H1 (cell line): Measurements from ENCODE around the gene TLL1. TPM values are rescaled to one million over a fixed set of nuclear protein-coding genes. Genes with fewer than 3 reads are reported as not detected.

Experiments
- CTCF ChIA-PET: fragments of 300-600 bp; sonication (Branson Sonifier 250); formaldehyde crosslinking; loops from one replicate; lab custom pipeline; 2021; ENCODE audit not compliant: partially characterized antibody; lab: Charles Lee
- POLR2A ChIA-PET: fragments of 300-600 bp; sonication (Branson Sonifier 250); formaldehyde crosslinking; loops from one replicate; lab custom pipeline; 2021; ENCODE audit warnings: inconsistent platforms; ENCODE audit not compliant: partially characterized antibody; lab: Charles Lee
- DNase-seq, 2 experiments: peaks; one replicate each; pipeline versions ENCODE4 v3.0.0 to v3.0.0-alpha.2; 2010 to 2022; ENCODE audit warnings: low spot score in 2 of 2, low read depth in 1 of 2, mixed read lengths in 1 of 2
- FAIRE-seq: peaks from 2 replicates; lab custom pipeline; 2011; peaks lifted over from hg19 to GRCh38; lab: Jason Lieb, UNC
- H2AFZ ChIP-seq: 2 replicates; pipeline ENCODE4 v1.8.1; 2012; ENCODE audit warnings: low read length, inconsistent platforms
- H2AK5ac ChIP-seq: 2 replicates; pipeline ENCODE4 v1.6.1; 2013; ENCODE audit warnings: low read depth, low read length
- H2BK120ac ChIP-seq: replicated peaks from 2 replicates; pipeline ENCODE3; 2013; ENCODE audit warnings: low read depth, low read length, inconsistent platforms
- H2BK12ac ChIP-seq: 2 replicates; pipeline ENCODE4 v1.6.1; 2013; ENCODE audit warnings: low read depth, low read length
- H2BK15ac ChIP-seq: 2 replicates; pipeline ENCODE4 v1.6.1; 2013; ENCODE audit warnings: low read length
- H2BK20ac ChIP-seq: 2 replicates; pipeline ENCODE4 v1.6.1; 2013; ENCODE audit warnings: low read length
- H2BK5ac ChIP-seq: 2 replicates; pipeline ENCODE4 v1.6.1; 2013; ENCODE audit warnings: low read depth, low read length
- H3K14ac ChIP-seq: 2 replicates; pipeline ENCODE4 v1.6.1; 2013; ENCODE audit warnings: inconsistent platforms; ENCODE audit not compliant: insufficient read length
- H3K18ac ChIP-seq: 2 replicates; pipeline ENCODE4 v1.6.1; 2013; ENCODE audit warnings: low read length; ENCODE audit errors: extremely low read depth
- H3K23ac ChIP-seq: 2 replicates; pipeline ENCODE4 v1.6.1; 2013; ENCODE audit warnings: inconsistent platforms; ENCODE audit not compliant: insufficient read length
- H3K23me2 ChIP-seq: 2 replicates; pipeline ENCODE4 v1.6.1; 2013; ENCODE audit warnings: low read depth, low read length
- H3K27ac ChIP-seq: 2 replicates; pipeline ENCODE4 v1.6.1; 2011; ENCODE audit warnings: low read depth, low read length, inconsistent platforms
- H3K27me3 ChIP-seq, 4 experiments: replicated peaks in 1 of 4; 1 replicate in 1 of 4; 2 replicates in 3 of 4; pipeline versions ENCODE4 v1.6.1 to v1.8.1; 2011 to 2013; ENCODE audit warnings: low read length in 3 of 4, mild to moderate bottlenecking in 3 of 4, inconsistent platforms in 2 of 4, mixed read lengths in 2 of 4, moderate library complexity in 1 of 4; ENCODE audit not compliant: control insufficient read depth in 3 of 4, insufficient read depth in 3 of 4; ENCODE audit errors: extremely low read depth in 1 of 4
- H3K36me3 ChIP-seq, 4 experiments: 2 replicates each; pipeline versions ENCODE4 v1.6.1 to v1.8.1; 2011 to 2013; ENCODE audit warnings: mild to moderate bottlenecking in 4 of 4, low read length in 3 of 4, moderate library complexity in 2 of 4, control low read depth in 1 of 4, inconsistent platforms in 1 of 4; ENCODE audit not compliant: insufficient read depth in 4 of 4, control insufficient read depth in 2 of 4
- H3K4ac ChIP-seq: replicated peaks from 2 replicates; pipeline ENCODE3; 2013; ENCODE audit warnings: low read length, low read depth, mixed read lengths, inconsistent platforms; ENCODE audit not compliant: insufficient read length
- H3K4me1 ChIP-seq, 4 experiments: replicated peaks in 1 of 4; 1 replicate in 1 of 4; 2 replicates in 3 of 4; pipeline versions ENCODE4 v1.6.1 to v1.8.1; 2011 to 2013; ENCODE audit warnings: low read length in 3 of 4, inconsistent platforms in 2 of 4, mixed read lengths in 1 of 4; ENCODE audit not compliant: insufficient read depth in 4 of 4, control insufficient read depth in 3 of 4
- H3K4me2 ChIP-seq, 2 experiments: 2 replicates each; pipeline versions ENCODE4 v1.6.1 to v1.8.1; 2011 to 2013; ENCODE audit warnings: low read depth in 2 of 2, low read length in 2 of 2, control low read depth in 1 of 2, inconsistent platforms in 1 of 2, mild to moderate bottlenecking in 1 of 2; ENCODE audit not compliant: insufficient read depth in 1 of 2
- H3K4me3 ChIP-seq, 4 experiments: fragments of 200-600, 300-600 bp in 1 of 4; sonication (generic), shearing (Covaris generic), sonication (Bioruptor Twin) in 1 of 4; 2 replicates each; pipeline versions ENCODE4 v1.5.1 to v1.8.1; 2011 to 2016; ENCODE audit warnings: low read length in 4 of 4, low read depth in 3 of 4, control low read depth in 2 of 4, inconsistent platforms in 2 of 4, mild to moderate bottlenecking in 2 of 4, mixed read lengths in 1 of 4, moderate library complexity in 1 of 4; ENCODE audit not compliant: insufficient read depth in 2 of 4; ENCODE audit errors: extremely low read depth in 1 of 4
- H3K56ac ChIP-seq: replicated peaks from 2 replicates; pipeline ENCODE3; 2013; ENCODE audit warnings: low read depth, mild to moderate bottlenecking, mixed read lengths, low read length, inconsistent platforms; ENCODE audit not compliant: insufficient read length
- H3K79me1 ChIP-seq: 2 replicates; pipeline ENCODE4 v1.6.1; 2013; ENCODE audit warnings: low read depth, low read length, control low read depth
- H3K79me2 ChIP-seq, 2 experiments: 2 replicates each; pipeline versions ENCODE4 v1.6.1 to v1.8.1; 2012 to 2013; ENCODE audit warnings: low read length in 2 of 2, mild to moderate bottlenecking in 2 of 2, inconsistent platforms in 1 of 2; ENCODE audit not compliant: insufficient read depth in 2 of 2, control insufficient read depth in 1 of 2
- H3K9ac ChIP-seq, 4 experiments: replicated peaks in 1 of 4; 1 replicate in 1 of 4; 2 replicates in 3 of 4; pipeline versions ENCODE4 v1.6.1 to v1.8.1; 2011 to 2013; ENCODE audit warnings: low read depth in 3 of 4, low read length in 3 of 4, control low read depth in 2 of 4, mild to moderate bottlenecking in 2 of 4, moderate library complexity in 2 of 4, inconsistent platforms in 1 of 4; ENCODE audit errors: extremely low read depth in 1 of 4
- H3K9me3 ChIP-seq, 2 experiments: 2 replicates each; pipeline versions ENCODE4 v1.6.1 to v1.8.1; 2012 to 2013; ENCODE audit warnings: mild to moderate bottlenecking in 2 of 2, moderate library complexity in 2 of 2, control low read depth in 1 of 2, inconsistent platforms in 1 of 2, low read depth in 1 of 2, low read length in 1 of 2, mixed read lengths in 1 of 2; ENCODE audit not compliant: insufficient read depth in 2 of 2
- H4K20me1 ChIP-seq, 2 experiments: replicated peaks in 1 of 2; 2 replicates each; pipeline versions ENCODE3 to v1.8.1; 2011 to 2013; ENCODE audit warnings: inconsistent platforms in 2 of 2, low read length in 2 of 2, mild to moderate bottlenecking in 1 of 2; ENCODE audit not compliant: insufficient read depth in 2 of 2, control insufficient read depth in 1 of 2
- H4K5ac ChIP-seq: 2 replicates; pipeline ENCODE4 v1.6.1; 2013; ENCODE audit warnings: low read length, low read depth, mixed read lengths, inconsistent platforms; ENCODE audit not compliant: insufficient read length
- H4K8ac ChIP-seq: 2 replicates; pipeline ENCODE4 v1.8.0; 2013; ENCODE audit warnings: mild to moderate bottlenecking, moderate library complexity, low read length, inconsistent platforms; ENCODE audit not compliant: insufficient read depth; ENCODE audit errors: extremely low read depth
- H4K91ac ChIP-seq: replicated peaks from 2 replicates; pipeline ENCODE3; 2013; ENCODE audit warnings: low read length, mixed read lengths, inconsistent platforms; ENCODE audit not compliant: insufficient read length
- ATF3 ChIP-seq: IDR thresholded peaks from 2 replicates; pipeline ENCODE4 v1.6.1; 2011; ENCODE audit warnings: low read depth, mild to moderate bottlenecking, low read length; ENCODE audit not compliant: insufficient read depth
- CBX8 ChIP-seq: fragments of 300-800, 300-1000 bp; sonication (generic); IDR thresholded peaks from 2 replicates; pipeline ENCODE4 v1.7.1; 2016; ENCODE audit warnings: low read depth, low read length, borderline replicate concordance
- FOSL1 ChIP-seq: IDR thresholded peaks from 2 replicates; pipeline ENCODE4 v1.6.1; 2011; ENCODE audit warnings: mild to moderate bottlenecking, low read depth, low read length, moderate library complexity; ENCODE audit not compliant: insufficient read depth
- NRF1 ChIP-seq: IDR thresholded peaks from 2 replicates; pipeline ENCODE4 v1.6.1; 2011; ENCODE audit warnings: mild to moderate bottlenecking, low read depth, low read length, improper control_type of control experiment
- PHF8 ChIP-seq: fragments of 200-600 bp; sonication (generic); conservative IDR thresholded peaks from 2 replicates; pipeline ENCODE4 v1.7.1; 2012; ENCODE audit warnings: low read depth, mild to moderate bottlenecking, inconsistent platforms, low read length, moderate library complexity
- RAD21 ChIP-seq, 2 experiments: IDR thresholded peaks in 1 of 2; conservative IDR thresholded peaks in 1 of 2; 2 replicates each; pipeline ENCODE4 v1.6.1; 2011; ENCODE audit warnings: low read depth in 2 of 2, low read length in 2 of 2, improper control_type of control experiment in 1 of 2, inconsistent platforms in 1 of 2, mild to moderate bottlenecking in 1 of 2, moderate library complexity in 1 of 2
- RFX5 ChIP-seq: IDR thresholded peaks from 2 replicates; pipeline ENCODE4 v1.6.1; 2011; ENCODE audit warnings: low read depth, low read length, improper control_type of control experiment, borderline replicate concordance
- RNF2 ChIP-seq: fragments of 200-900, 300-1000 bp; sonication (generic); IDR thresholded peaks from 2 replicates; pipeline ENCODE4 v1.7.1; 2016; ENCODE audit warnings: borderline replicate concordance, low read depth, mild to moderate bottlenecking, antibody characterized with exemption, low read length; ENCODE audit not compliant: poor library complexity, severe bottlenecking; ENCODE audit errors: missing control alignments
- SIN3A ChIP-seq, 2 experiments: IDR thresholded peaks in 1 of 2; conservative IDR thresholded peaks in 1 of 2; 2 replicates each; pipeline ENCODE4 v1.6.1; 2011 to 2012; ENCODE audit warnings: low read length in 2 of 2, improper control_type of control experiment in 1 of 2, low read depth in 1 of 2, mild to moderate bottlenecking in 1 of 2
- SIX5 ChIP-seq: IDR thresholded peaks from 2 replicates; pipeline ENCODE4 v1.6.1; 2011; ENCODE audit warnings: mild to moderate bottlenecking, low read depth, low read length
- TBP ChIP-seq: IDR thresholded peaks from 2 replicates; pipeline ENCODE4 v1.6.1; 2011; ENCODE audit warnings: low read depth, low read length, improper control_type of control experiment
- TEAD4 ChIP-seq: IDR thresholded peaks from 2 replicates; pipeline ENCODE4 v1.6.1; 2012; ENCODE audit warnings: low read depth, low read length, inconsistent platforms, mixed read lengths
- ZNF274 ChIP-seq: IDR thresholded peaks from 2 replicates; pipeline ENCODE4 v1.7.0; 2012; ENCODE audit warnings: low read length, borderline replicate concordance; ENCODE audit errors: extremely low read depth
- WGBS, 2 experiments: shearing (Covaris generic) in 1 of 2; methylation state at CpG; one replicate each; pipeline versions ENCODE4 v1.1.6 to v1.1.7; 2013 to 2015; ENCODE audit warnings: low lambda C conversion rate in 2 of 2, mixed read lengths in 2 of 2, inconsistent platforms in 1 of 2, low coverage in 1 of 2, missing lambda C conversion rate in 1 of 2; ENCODE audit not compliant: insufficient replicate concordance in 2 of 2, insufficient coverage in 1 of 2, insufficient read length in 1 of 2; ENCODE audit errors: extremely low coverage in 1 of 2, missing lambda C conversion rate in 1 of 2; 5-methylcytosine and 5-hydroxymethylcytosine counted together
- polyA plus RNA-seq, 7 experiments: library from polyadenylated mRNA; depleted of rRNA in 3 of 7; stranded (reverse) in 5 of 7; unstranded in 2 of 7; fragments of >200 nt in 5 of 7; fragments of 200-250 nt in 2 of 7; gene quantifications; 1 replicate in 5 of 7; 2 replicates in 1 of 7; 4 replicates in 1 of 7; pipeline versions ENCODE4 v1.2.1 to v1.2.3, GENCODE V29; 2011 to 2013; ENCODE audit warnings: missing spikeins in 2 of 7, mixed read lengths in 2 of 7
- total RNA-seq: library from RNA; stranded (reverse); fragmentation: NEBNext Ultra II Directional; extraction: Animal tissue kit (Norgen Biotek cat#: 25700); gene quantifications from 2 replicates; pipeline ENCODE4 v1.2.1, GENCODE V29; 2021

The TLL1 gene
- total and polyA plus RNA-seq, 2 of the 8 experiments (the other 6 are each of a cell fraction or from before 2014, with no cell fraction given): 0.18 to 1.1 TPM

GRCh38 chr4:165838575-165838974 lies 34.5 kb upstream of the TLL1 start:
- no peak overlapping the region for H3K4me2 ChIP-seq
- no peak overlapping the region for H2BK15ac ChIP-seq
- no peak overlapping the region for H3K23ac ChIP-seq
- no peak overlapping the region for H3K9ac ChIP-seq
- H3K4me1 ChIP-seq: no peaks in the 10 kb centered on the region; a peak in 1 of 7 replicates
- H2BK12ac ChIP-seq: no peak overlapping the region
- no peak overlapping the region for H4K5ac ChIP-seq
- H3K36me3 ChIP-seq: no peaks in the 10 kb centered on the region
- H3K27me3 ChIP-seq: no peaks in the 10 kb centered on the region
- no peak overlapping the region for H3K14ac ChIP-seq
- H3K56ac ChIP-seq: no peak overlapping the region
- DNase-seq (no peak), FAIRE-seq (no peak)
- H2BK20ac ChIP-seq: no peak overlapping the region
- no peaks in the 10 kb centered on the region for H3K79me1 ChIP-seq
- H2BK120ac ChIP-seq: no peak overlapping the region
- H3K27ac ChIP-seq: no peak overlapping the region
- no peak overlapping the region for H3K4ac ChIP-seq
- no peaks in the 10 kb centered on the region for H3K79me2 ChIP-seq
- ChIA-PET POLR2A (no interaction called here), CTCF (interaction anchor here (1.3 kb wide), 2 partner anchors 18 to 32 kb away, joined by 4 read pairs; no protein-coding TSS in a partner anchor)
- H2AK5ac ChIP-seq: no peak overlapping the region
- no peaks in the 10 kb centered on the region for H3K9me3 ChIP-seq
- no peak overlapping the region for H3K4me3 ChIP-seq
- no peaks in the 10 kb centered on the region for H3K23me2 ChIP-seq
- no peak overlapping the region for H2BK5ac ChIP-seq
- H3K18ac ChIP-seq: no peak overlapping the region
- 94% methylated on average over 1 of the region's 1 CpG; no CpG with 5 or more reads in 1 of the 2 experiments for WGBS, 2 experiments
- H4K91ac ChIP-seq: no peak overlapping the region
- H2AFZ ChIP-seq: no peak overlapping the region
- H4K8ac ChIP-seq: no peak overlapping the region
- H4K20me1 ChIP-seq: no peaks in the 10 kb centered on the region
- TF ChIP-seq FOSL1 (no peak), SIN3A (conservative IDR thresholded peaks at IDR 0.05 in 1 of 2, IDR thresholded peaks at IDR 0.05 in 1 of 2; ENCODE audit: low read depth in 1 of 2, low read length in 2 of 2) (no peak), ZNF274 (no peak), ATF3 (no peak), CBX8 (no peak), RNF2 (no peak), TBP (no peak), TEAD4 (no peak), RFX5 (no peak), SIX5 (no peak), NRF1 (no peak), RAD21 (IDR thresholded peaks at IDR 0.05 in 1 of 2, conservative IDR thresholded peaks at IDR 0.05 in 1 of 2; ENCODE audit: low read depth in 2 of 2, low read length in 2 of 2) (no peak), PHF8 (no peak)
